ENCODE results near the gene DHFR2. TPM values are rescaled to one million over a fixed set of nuclear protein-coding genes. Genes with fewer than 3 reads are reported as not detected.

Gene DHFR2
- total RNA-seq, 1 donor from 2014 or later: 6.6 TPM

GRCh38 chr3:94065819-94066480, 3.2 kb upstream of the DHFR2 start:
- DNase-seq (ENCODE audit: extremely low spot score, unreplicated experiment): no peak
- no peak for TF ChIP-seq CTCF (IDR thresholded peaks at IDR 0.05)
- Mint-ChIP-seq H3K27ac (ENCODE audit: unreplicated experiment) (no peak overlapping the region), H3K27me3 (ENCODE audit: unreplicated experiment) (no peaks in the 10 kb centered on the region), H3K4me3 (ENCODE audit: unreplicated experiment) (no peak overlapping the region), H3K4me1 (ENCODE audit: unreplicated experiment) (peaks cover 36% of the 10 kb centered on the region), H3K36me3 (ENCODE audit: unreplicated experiment) (peaks cover 14% of the 10 kb centered on the region), H3K9me3 (ENCODE audit: unreplicated experiment) (no peaks in the 10 kb centered on the region)

GRCh38 chr3:94065122-94065521, 2.4 kb upstream of the DHFR2 start:
- Mint-ChIP-seq H3K27me3 (ENCODE audit: unreplicated experiment) (no peaks in the 10 kb centered on the region), H3K27ac (ENCODE audit: unreplicated experiment) (no peak overlapping the region), H3K4me1 (ENCODE audit: unreplicated experiment) (peaks cover 36% of the 10 kb centered on the region), H3K9me3 (ENCODE audit: unreplicated experiment) (no peaks in the 10 kb centered on the region), H3K36me3 (ENCODE audit: unreplicated experiment) (peaks cover 14% of the 10 kb centered on the region), H3K4me3 (ENCODE audit: unreplicated experiment) (peak overlapping the region; percentile 11)
- no peak for DNase-seq (ENCODE audit: extremely low spot score, unreplicated experiment)
- TF ChIP-seq CTCF (IDR thresholded peaks at IDR 0.05): no peak

- no peak for DNase-seq (ENCODE audit: extremely low spot score, unreplicated experiment)
- Mint-ChIP-seq H3K4me1 (ENCODE audit: unreplicated experiment) (peaks cover 36% of the 10 kb centered on the region), H3K36me3 (ENCODE audit: unreplicated experiment) (peaks cover 17% of the 10 kb centered on the region), H3K27ac (ENCODE audit: unreplicated experiment) (peak overlapping the region; percentile 100), H3K27me3 (ENCODE audit: unreplicated experiment) (no peaks in the 10 kb centered on the region), H3K9me3 (ENCODE audit: unreplicated experiment) (no peaks in the 10 kb centered on the region), H3K4me3 (ENCODE audit: unreplicated experiment) (peak overlapping the region; percentile 95)
- no peak for TF ChIP-seq CTCF (IDR thresholded peaks at IDR 0.05)
Observed at GRCh38 chr3:94064243-94064860, 1.6 kb upstream of the DHFR2 start.

GRCh38 chr3:94063496-94064119, 892 bp upstream of the DHFR2 start:
- H3K4me3 Mint-ChIP-seq (ENCODE audit: unreplicated experiment): peak overlapping the region; percentile 95
- peak overlapping the region; percentile 100 for H3K27ac Mint-ChIP-seq (ENCODE audit: unreplicated experiment)
- peaks cover 31% of the 10 kb centered on the region for H3K4me1 Mint-ChIP-seq (ENCODE audit: unreplicated experiment)
- H3K27me3 Mint-ChIP-seq (ENCODE audit: unreplicated experiment): no peaks in the 10 kb centered on the region
- H3K36me3 Mint-ChIP-seq (ENCODE audit: unreplicated experiment): peaks cover 19% of the 10 kb centered on the region
- TF ChIP-seq CTCF (IDR thresholded peaks at IDR 0.05): no peak
- no peak for DNase-seq (ENCODE audit: extremely low spot score, unreplicated experiment)
- no peaks in the 10 kb centered on the region for H3K9me3 Mint-ChIP-seq (ENCODE audit: unreplicated experiment)

GRCh38 chr3:94061297-94061696, 1.4 kb downstream of the DHFR2 start:
- Mint-ChIP-seq H3K27ac (ENCODE audit: unreplicated experiment) (no peak overlapping the region), H3K27me3 (ENCODE audit: unreplicated experiment) (no peaks in the 10 kb centered on the region), H3K4me1 (ENCODE audit: unreplicated experiment) (peaks cover 30% of the 10 kb centered on the region), H3K4me3 (ENCODE audit: unreplicated experiment) (no peak overlapping the region), H3K9me3 (ENCODE audit: unreplicated experiment) (no peaks in the 10 kb centered on the region), H3K36me3 (ENCODE audit: unreplicated experiment) (peaks cover 9% of the 10 kb centered on the region)
- DNase-seq (ENCODE audit: extremely low spot score, unreplicated experiment): no peak
- TF ChIP-seq CTCF (IDR thresholded peaks at IDR 0.05): no peak

All from osteocyte (in vitro differentiated cells).